SK-N-SH (cell line): Measurements from ENCODE around the gene ASTL.
"Not testable (repeated sequence)": the region's sequence is repeated elsewhere in the genome, so short reads cannot be mapped to it uniquely, and the experiment has no call there.

ENCODE experiments used
- CHD2 ChIP-seq: fragments of 150-350 bp; IDR thresholded peaks from 2 replicates; pipeline ENCODE4 v1.6.1; 2018; ENCODE audit warnings: low read length; ENCODE audit not compliant: partially characterized antibody
- CTCF ChIP-seq: fragments of 200-600 bp; sonication (generic); IDR thresholded peaks from 2 replicates; pipeline ENCODE4 v1.6.1; 2017; ENCODE audit warnings: antibody characterized with exemption, mild to moderate bottlenecking, moderate library complexity
- SIN3A ChIP-seq: IDR thresholded peaks from 2 replicates; pipeline ENCODE4 v1.6.1; 2012; ENCODE audit warnings: low read depth, mild to moderate bottlenecking, low read length, moderate library complexity, borderline replicate concordance

- not testable (repeated sequence) for TF ChIP-seq CHD2, CTCF, SIN3A
Measured at GRCh38 chr2:96084858-96085518, 53.3 kb downstream of the ASTL start.
